ENCODE results near the gene SHB.

The SHB gene

GRCh38 chr9:38088006-38088925 lies 19.2 kb upstream of the SHB start:
- DNase-seq, result no peak

GRCh38 chr9:38086496-38086895 lies 17.5 kb upstream of the SHB start:
- no peak for DNase-seq

DNA sequence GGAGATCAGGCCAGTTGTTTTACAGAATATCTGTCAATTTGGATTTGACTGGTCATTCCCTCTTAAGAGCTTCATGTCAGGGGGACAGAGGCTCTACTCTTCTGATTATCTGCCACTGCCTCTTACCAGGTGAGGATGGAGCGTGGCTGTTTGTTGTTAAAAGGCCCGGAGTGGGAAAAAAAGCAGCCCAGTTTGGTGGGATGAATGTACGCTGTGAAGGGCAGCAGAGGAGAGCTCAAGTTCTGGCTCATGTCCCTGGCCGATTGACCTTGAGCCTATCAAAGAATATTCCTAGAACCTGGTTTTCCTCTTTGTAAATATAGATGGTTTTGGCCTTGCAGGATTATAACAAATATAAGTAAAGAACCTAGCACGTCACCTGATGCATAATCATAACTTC lies 16.3 kb upstream of the SHB start:
- DNase-seq, result no peak

DNA sequence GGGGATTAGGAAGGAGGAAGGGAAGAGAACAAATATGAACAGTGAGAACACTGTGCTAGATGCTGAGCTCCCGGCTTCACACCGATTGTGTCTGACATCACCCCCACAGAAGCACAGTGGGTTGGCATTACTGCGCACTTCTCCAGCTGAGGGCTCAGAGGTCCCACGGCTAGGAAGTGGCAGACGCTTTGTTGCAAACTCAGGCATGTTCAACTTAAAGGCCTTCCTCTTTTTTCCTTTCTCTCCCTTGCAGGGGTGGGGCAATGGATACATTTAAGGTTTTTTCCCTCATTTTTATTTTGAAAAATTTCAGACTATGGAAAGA lies 15.5 kb upstream of the SHB start:
- no peak for DNase-seq

DNA sequence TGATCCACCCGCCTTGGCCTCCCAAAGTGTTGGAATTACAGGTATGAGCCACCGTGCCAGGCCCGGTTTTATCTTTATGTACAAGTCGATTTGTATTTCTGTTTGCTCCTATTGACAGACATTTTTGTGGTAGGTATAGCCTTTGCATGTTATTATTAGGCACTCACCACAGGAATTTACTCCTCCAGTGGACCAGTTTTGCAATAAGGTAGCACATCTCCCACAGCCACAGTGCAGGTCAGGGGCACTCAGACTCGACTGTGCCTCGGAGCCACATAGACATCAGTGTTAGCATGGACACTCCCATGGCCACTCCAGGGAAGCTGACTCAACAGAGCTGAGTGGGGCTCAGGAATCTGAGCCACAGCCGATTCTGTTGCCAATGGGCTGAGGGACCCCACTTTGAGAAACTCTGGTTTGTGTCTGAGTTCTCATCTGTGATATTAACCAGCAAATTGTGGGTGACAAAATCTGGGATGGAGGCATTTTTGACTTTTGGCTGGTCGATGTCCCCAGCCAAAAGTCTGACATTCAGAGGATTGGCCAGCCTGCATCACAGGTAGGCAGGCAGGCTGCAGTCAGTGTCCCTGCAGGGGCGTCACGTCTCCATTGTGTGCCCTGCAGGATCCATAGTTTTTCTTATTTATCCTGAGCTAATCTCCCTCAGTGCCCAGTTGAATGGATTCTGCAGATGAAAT lies 15.0 kb upstream of the SHB start:
- no peak for DNase-seq

GRCh38 chr9:38082446-38083287 lies 13.6 kb upstream of the SHB start:
- no peak for DNase-seq

DNA sequence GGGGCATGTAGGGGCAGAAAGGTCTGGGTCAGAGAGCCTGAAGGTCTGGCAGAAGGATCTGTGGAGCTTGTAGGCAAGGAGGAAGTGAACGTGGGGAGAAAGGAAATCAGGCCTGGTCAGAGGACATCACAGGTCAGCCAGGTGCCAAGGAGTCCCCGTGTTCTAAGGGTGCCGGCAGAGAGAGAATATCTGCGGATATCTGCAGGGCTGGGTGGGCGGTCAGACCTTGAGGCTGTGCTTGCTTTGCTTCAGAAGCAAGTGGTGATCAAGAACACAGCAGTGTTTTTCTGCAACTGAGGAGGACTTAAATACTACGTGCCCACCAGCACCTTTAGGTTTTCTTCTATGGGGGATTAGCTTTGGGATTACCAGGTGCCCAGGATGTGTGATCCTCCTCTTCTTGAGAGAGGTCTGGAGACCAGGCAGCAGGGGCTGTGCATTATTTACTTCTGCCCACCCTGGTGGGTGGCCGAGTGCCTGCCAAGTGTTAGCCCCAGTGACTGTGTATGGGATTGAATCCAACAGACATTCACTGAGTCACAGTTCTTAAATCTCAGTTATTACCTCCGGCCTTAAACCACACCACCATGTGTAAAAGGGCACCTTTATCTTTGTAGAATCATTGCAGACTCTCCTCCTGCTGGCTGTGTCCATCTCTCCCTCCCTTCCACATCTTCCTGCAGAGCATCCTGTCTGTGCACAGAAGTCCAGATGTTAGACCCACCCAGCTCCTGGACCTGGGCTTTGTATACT lies 12.5 kb upstream of the SHB start:
- no peak for DNase-seq

DNA sequence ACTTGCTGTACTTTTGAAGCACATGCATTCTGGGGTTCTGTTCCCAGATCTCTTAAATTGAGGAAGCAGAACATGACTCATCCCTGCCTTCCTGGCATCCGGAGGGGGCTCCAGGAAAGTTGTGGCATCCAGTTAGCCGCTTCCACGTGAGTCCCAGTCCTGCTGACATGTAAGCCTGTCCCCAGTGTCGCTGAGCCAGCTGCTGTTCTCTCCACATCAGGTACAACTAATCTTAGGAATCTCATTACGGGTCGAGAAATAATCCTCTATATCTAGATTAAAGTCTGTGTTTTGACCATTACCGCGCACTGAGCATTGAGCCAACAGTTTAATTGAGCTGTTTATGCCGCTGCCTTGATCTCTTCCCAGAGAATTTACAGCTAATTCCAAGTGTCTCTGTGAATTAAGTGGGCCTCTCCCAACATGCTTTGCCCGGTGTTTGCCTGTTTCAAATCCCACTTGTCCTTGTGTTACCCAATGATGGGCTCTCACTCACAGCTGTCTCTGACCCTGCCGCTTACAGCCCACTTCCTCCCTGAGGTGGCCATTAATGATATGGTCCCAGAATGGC lies 10.5 kb upstream of the SHB start:
- DNase-seq, result no peak

GRCh38 chr9:38075272-38075671 lies 6.2 kb upstream of the SHB start:
- DNase-seq, result no peak

GRCh38 chr9:38074441-38074961 lies 5.5 kb upstream of the SHB start:
- no peak for DNase-seq

- DNase-seq, result no peak
These were observed 4.9 kb upstream of the SHB start for GRCh38 chr9:38073882-38074281.

DNA sequence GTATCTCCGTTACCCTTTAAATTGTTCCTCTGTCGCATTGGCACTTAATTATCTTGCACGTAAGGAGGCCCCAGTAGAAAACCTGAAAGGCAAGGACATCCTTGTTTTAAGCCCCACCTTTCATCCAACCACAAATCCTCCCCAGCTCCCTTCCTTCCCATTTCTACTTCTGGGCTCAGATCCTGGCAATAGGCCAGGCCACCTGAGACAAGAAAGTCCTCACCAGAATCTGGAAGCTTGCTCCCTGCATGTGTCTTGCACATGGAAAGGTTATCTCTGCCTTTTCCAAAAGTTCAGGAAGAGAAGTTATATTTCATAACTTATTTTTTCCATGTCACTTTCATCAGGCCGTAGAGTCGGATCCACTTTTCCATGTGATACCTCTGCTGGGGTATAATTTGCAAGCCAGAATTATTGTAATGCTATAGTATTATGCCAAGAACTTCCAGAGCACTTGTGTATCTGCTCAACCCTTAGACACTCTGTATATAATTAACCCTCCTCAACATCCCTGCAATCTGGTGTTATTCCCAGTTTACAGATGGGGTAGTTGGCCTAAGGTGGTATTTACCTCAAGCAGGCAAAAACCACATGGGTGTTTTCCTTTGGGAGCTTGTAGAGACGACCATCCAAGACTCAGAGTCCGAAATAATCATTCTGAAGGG lies 2.6 kb upstream of the SHB start:
- no peak for DNase-seq

- DNase-seq, result no peak
These were observed 957 bp downstream of the SHB start for GRCh38 chr9:38067859-38068681.

DNA sequence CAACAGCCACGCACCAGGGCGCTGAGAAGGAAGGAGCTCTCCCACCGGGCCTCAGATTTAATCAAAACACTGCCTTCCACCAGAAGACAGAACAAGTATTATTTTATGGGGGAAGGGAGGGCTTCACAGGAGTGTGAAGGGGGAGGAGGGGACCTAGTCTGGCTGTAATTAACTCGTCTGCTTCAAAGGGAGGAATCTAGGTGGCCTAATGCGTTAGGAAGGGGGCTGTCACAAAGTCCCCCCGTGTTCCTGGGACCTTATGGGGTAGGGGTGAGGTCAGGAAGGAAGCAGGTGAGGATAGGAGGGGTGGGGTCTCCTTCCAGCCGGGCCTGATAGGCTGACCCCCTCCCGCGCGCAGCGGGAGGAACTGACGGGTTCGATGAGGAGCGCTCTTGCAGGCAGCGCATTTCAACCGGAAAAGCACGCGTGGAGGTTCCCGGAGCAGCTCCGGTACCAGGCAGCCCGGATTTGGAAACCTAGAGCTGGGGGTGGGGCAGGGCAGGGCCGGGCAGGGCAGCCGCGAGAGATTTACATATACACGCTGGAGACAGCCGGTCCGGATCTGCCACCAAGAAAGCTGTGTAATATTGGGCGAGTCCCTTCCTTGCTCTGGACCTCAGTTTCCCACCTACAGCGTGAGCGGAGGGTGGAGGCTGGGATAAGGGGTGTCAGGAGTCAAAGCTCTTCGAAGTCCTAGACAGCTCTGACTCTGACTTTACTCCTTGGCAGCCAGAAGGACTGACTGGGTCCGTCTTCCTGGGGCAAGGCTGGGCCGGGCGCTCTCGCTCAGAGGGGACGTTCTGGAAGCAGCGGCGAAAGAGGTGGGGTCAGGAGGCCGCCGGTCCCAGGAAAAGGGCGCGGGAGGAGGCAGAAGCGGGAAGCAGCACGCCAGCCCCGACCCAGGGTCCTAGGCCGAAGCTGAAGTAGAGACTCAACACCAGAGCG lies 1.8 kb downstream of the SHB start:
- DNase-seq, result no peak

GRCh38 chr9:38066197-38066913 lies 2.7 kb downstream of the SHB start:
- no peak for DNase-seq

GRCh38 chr9:38065369-38066075 lies 3.5 kb downstream of the SHB start:
- no peak for DNase-seq

- DNase-seq, result no peak
These were observed 4.1 kb downstream of the SHB start for GRCh38 chr9:38064842-38065368.

- no peak for DNase-seq
These were observed 5.7 kb downstream of the SHB start for GRCh38 chr9:38063363-38063707.
